ENCODE data around the gene SCCPDH.

SCCPDH gene

GRCh38 chr1:246690100-246690499, 34.1 kb upstream of the SCCPDH start:
- Histone ChIP-seq H3K27ac (replicated peaks) (no peak overlapping the region), H3K4me3 (replicated peaks; ENCODE audit: insufficient read depth, low read length) (no peak overlapping the region), H3K27me3 (ENCODE audit: insufficient read depth, poor library complexity, severe bottlenecking) (no peaks in the 10 kb centered on the region)
- no peak for DNase-seq (ENCODE audit: low read depth in 1 of 2, low spot score in 1 of 2)
- no peak for TF ChIP-seq POLR2AphosphoS5 (IDR thresholded peaks at IDR 0.05; ENCODE audit: low read depth)
- no peak for TF ChIP-seq GABPA (IDR thresholded peaks at IDR 0.05; ENCODE audit: low read depth)
- TF ChIP-seq REST (IDR thresholded peaks at IDR 0.05; ENCODE audit: insufficient replicate concordance, low read depth), result no peak
- TF ChIP-seq SPI1 (IDR thresholded peaks at IDR 0.05; ENCODE audit: borderline replicate concordance, low read depth), result no peak
- no peak for TF ChIP-seq CTCF (IDR thresholded peaks at IDR 0.05; ENCODE audit: insufficient read depth, low read length)

GRCh38 chr1:246691622-246692495, 32.4 kb upstream of the SCCPDH start:
- DNase-seq (ENCODE audit: low read depth in 1 of 2, low spot score in 1 of 2), result no peak

More at GRCh38 chr1:246691622-246692495, 32.4 kb upstream of the SCCPDH start:
- no peaks in the 10 kb centered on the region for H3K27me3 ChIP-seq (ENCODE audit: insufficient read depth, poor library complexity, severe bottlenecking)
- no peak overlapping the region for H3K4me3 ChIP-seq (replicated peaks; ENCODE audit: insufficient read depth, low read length)
- TF ChIP-seq REST (IDR thresholded peaks at IDR 0.05; ENCODE audit: insufficient replicate concordance, low read depth) (no peak), GABPA (IDR thresholded peaks at IDR 0.05; ENCODE audit: low read depth) (no peak), CTCF (IDR thresholded peaks at IDR 0.05; ENCODE audit: insufficient read depth, low read length) (no peak), SPI1 (IDR thresholded peaks at IDR 0.05; ENCODE audit: borderline replicate concordance, low read depth) (no peak), POLR2AphosphoS5 (IDR thresholded peaks at IDR 0.05; ENCODE audit: low read depth) (no peak)
- no peak overlapping the region for H3K27ac ChIP-seq (replicated peaks)

Data from HL-60 (cell line).